Measurements from ENCODE around the gene ATF4.

DNA sequence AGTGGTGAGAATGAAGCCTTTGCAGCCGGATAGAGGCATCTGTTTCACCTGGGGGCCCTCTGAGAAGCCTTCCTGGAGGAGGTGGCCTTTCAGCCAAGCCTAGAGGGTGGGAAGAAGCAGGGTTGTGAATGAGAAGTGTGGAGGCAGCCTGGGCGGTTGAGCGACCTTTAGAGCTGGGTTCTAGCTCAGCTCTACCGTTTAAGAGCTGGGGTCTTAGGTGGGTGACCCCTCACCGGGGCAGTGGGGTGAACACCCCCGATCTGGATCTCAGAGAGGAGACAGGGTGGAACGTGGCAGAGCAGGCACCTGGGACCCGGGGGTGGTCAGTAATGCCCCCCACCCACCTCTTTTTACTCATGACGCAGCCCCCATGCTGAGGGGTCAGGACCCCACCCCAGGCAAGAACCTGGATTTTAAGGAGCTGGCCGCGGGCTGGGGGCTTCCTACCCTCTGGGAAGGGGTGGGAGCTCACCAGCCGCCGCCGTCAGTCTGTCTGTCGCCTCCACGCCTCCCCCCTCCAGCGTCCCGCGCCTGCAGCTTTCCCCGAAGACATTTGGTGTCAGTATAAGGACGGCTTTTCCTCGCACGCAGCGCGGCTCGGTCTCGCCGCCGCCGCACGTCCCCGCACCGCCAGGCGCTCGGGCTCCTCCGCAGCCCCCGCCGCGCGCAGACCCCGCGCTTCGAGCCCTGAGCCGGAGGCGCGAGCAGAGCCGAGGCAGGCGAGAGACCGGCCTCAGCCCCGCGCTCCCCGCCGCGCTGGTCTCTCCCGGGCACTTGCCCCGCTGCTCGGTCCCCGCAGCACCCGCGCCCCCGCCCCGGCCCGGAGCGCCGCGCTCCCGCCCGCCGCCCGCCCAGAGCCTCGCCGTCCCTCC lies 36.8 kb downstream of the ATF4 start:
- TF ChIP-seq CTCF (conservative IDR thresholded peaks at IDR 0.05; ENCODE audit: low read length) (no peak), EZH2phosphoT487 (IDR thresholded peaks at IDR 0.05; ENCODE audit: borderline replicate concordance) (no peak)

All from Loucy (cell line).